Raji (cell line): ENCODE measurements around the gene METTL21C.

Source experiments
- POLR2A ChIP-seq: IDR thresholded peaks from 2 replicates; pipeline ENCODE4 v1.6.1; 2011; ENCODE audit warnings: low read depth, low read length, control low read depth; ENCODE audit not compliant: insufficient read depth

The METTL21C gene

GRCh38 chr13:102694937-102695336 lies at the start of gene METTL21C:
Gene METTL21C (minus strand): TSS chr13:102695044. CDS start chr13:102694498, 546 bp downstream.
- TF ChIP-seq POLR2A: no peak

DNA sequence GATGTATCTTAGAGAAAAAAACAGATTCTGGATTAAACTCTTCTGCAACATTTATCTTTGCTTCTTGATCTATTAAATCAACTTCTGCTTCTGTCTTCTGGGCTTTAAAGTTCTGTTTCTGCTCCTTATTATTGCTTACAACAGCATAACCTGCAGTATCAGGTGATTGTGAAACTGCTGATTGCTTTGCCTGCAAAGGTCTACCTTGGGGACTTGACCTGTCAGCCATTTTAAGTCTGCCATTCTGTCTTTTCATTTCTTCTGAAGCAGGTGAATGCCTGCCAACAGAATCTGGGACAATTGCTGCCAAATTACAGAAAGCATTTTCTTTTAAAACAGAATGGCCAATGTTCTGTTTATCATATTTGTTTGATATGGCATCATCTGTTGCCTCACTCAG lies 47.7 kb upstream of the METTL21C start:
- TF ChIP-seq POLR2A: no peak

- TF ChIP-seq POLR2A: no peak
Observed at GRCh38 chr13:102742101-102742500, 47.3 kb upstream of the METTL21C start.

- no peak for TF ChIP-seq POLR2A
Observed at GRCh38 chr13:102729560-102730270, 34.9 kb upstream of the METTL21C start.

- no peak for TF ChIP-seq POLR2A
Observed at GRCh38 chr13:102726430-102726829, 31.6 kb upstream of the METTL21C start.

- TF ChIP-seq POLR2A: no peak
Observed at GRCh38 chr13:102724923-102725322, 30.1 kb upstream of the METTL21C start.

DNA sequence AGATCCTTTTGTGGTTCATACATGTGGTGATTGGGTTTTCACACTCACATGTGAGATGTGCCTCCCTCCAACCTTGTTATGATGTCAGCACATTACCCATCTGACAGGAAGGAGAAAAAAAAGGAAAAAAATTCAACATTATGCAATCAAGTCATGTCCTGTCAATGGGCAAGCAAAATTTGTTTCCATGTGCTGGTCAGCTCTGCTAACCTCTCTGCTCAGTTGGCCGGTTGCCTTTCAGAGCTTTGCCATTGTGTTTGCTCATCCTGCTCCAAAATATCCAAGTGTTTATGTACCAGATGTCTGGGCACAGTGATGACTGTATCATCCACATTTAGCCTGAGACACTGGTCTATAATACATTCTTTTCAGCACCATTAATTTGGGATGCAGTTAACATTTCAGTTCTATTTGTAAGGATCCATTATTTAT lies 27.0 kb upstream of the METTL21C start:
- no peak for TF ChIP-seq POLR2A

DNA sequence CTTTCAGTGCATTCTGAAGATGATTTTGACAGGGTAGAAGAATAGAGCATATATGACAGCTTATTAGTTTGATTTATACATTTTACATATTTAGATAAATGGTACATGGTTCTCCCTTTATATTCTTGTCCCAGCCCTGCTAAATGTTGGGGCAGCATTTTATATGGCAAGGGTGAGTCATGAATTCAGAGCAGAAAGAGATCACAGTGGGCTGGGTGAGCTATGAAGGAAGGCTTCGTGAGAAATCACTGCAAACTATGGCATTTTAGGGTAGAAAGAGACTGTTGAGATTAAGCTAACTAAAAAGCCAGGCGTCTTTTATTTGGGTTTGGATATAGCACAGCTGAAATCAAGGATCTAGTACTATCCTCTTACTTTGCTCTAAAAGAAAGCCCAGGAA lies 23.9 kb upstream of the METTL21C start:
- TF ChIP-seq POLR2A: no peak

GRCh38 chr13:102715447-102715846 lies 20.6 kb upstream of the METTL21C start:
- no peak for TF ChIP-seq POLR2A

DNA sequence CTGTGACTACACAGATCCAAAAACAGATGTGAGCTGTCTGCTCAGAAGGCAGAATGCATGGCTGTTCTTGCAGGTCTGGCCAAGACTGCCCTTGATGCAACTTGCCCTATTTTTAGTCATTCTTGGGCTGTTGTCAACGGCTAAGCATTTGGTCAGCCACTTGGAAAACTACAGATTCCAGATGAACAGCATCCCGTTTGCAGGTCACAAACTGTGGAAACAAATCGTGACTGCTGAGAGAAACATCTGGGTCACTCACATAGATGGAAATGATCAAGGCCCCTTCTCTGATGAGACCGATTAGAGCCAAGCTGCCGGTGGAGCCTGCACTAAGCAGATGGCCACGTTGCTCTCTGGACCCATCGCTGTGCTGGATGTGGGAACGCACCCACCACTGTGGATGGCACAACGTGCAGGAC lies 15.4 kb upstream of the METTL21C start:
- no peak for TF ChIP-seq POLR2A

- TF ChIP-seq POLR2A: no peak
Observed at GRCh38 chr13:102709536-102709935, 14.7 kb upstream of the METTL21C start.

- no peak for TF ChIP-seq POLR2A
Observed at GRCh38 chr13:102708991-102709390, 14.1 kb upstream of the METTL21C start.

GRCh38 chr13:102708211-102708610 lies 13.4 kb upstream of the METTL21C start:
- TF ChIP-seq POLR2A: no peak

- no peak for TF ChIP-seq POLR2A
Observed at GRCh38 chr13:102707467-102707866, 12.6 kb upstream of the METTL21C start.

GRCh38 chr13:102704238-102705058 lies 9.6 kb upstream of the METTL21C start:
- no peak for TF ChIP-seq POLR2A

DNA sequence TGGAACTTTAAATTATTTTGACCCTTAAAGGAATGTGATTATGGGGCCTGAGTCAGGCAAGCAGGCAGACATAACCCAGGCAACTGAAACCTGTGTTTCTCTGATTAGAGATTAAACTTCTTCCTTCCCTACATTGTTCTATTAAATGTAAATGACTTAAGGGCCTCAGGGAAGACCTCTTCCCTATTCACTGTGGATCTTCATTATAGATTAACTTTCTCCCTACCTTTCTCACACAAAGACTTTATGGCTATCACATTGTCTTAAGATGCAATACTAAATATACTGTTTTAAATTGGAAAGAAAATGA lies 8.8 kb upstream of the METTL21C start:
- TF ChIP-seq POLR2A: no peak

DNA sequence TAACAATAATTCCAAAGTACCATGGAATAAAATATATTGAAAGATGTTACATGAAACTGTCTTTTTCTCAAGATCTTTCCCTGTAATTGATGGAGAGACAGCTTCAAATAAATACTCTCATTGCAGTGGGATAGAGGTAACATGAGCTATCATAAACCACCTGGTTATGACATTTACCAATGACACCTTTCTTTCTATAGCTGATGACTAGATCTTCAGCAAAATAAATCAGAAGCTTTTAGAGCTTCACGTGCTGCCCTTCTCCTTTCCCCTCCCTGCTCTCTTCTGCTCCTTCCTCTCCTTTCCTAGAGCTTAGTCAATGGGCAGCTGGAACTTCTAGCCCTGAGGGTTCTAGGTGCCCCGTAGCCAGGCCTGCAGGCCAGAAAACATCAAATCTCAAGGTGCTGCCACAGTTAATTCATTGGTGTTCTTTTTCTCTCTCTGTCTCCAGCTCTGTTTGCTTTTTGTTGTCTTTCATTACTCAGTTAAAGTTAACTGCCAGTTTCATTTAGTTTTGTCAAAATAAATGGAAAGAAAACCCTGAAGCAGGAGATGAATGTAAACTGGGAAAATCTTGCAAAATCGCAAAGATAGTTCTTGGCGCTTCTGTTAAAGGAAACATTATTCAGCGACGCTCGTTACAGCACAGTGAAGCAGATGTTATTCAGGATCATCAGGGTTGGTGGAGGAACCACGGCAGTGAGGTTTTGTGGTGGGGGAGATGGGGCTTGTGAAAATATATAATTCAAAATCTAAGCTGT lies 8.3 kb upstream of the METTL21C start:
- no peak for TF ChIP-seq POLR2A
